G401.6 (cell line): Measurements from ENCODE around the gene ZNF710.

Experiments
- FAIRE-seq: peaks from 2 replicates; lab custom pipeline; 2012; peaks lifted over from hg19 to GRCh38; lab: Jason Lieb, UNC

The ZNF710 gene

DNA sequence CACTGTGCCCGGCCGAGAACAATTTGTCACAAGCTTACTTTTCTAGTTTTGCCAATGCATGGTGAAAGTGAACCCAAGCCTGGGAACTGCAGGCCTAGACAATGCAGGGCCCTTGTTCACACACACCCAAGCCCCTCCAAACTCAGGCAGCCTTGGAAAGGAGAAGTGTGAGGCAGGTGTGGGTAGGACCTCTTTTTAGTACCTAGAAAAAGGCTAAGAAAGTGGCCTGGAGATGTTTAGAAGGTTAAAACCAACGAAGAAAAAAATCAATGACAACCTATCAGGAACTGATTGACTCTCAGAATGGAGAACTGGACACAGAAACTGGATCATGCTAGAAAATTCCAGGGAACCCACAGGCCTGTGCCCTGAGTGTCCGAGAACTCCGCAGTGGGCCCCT, 82.3 kb downstream of the ZNF710 start:
- FAIRE-seq, result no peak

DNA sequence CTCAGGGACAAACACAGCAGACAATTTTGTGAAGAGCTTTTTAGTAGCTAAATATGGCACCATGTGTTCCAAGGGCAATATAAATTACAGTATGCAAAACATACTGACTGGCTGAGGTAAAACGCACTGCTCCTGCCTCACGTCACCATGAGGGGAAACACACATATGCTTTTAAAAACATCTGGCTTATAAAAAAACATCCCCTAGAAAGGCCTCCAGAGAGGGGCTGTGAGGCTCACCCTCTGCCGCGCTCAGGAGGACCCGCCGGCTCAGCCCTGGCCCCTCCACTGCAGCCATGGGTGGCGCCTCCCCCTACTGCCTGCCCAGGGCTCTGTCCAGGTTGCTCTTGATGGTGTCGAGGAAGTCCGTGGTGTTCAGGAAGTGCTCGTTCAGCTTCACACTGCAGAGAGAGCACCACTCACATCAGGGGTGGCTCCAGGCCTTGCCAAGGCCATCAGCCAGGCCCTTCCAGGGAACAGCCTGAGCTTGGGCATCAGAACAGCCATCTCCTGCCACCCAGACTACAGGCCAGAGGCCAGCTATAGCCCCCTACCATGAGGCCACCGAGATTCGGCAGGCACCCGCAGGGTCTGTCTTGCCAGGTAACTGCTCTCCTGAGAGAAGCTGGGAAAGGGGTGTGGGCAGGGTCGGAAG, 83.0 kb downstream of the ZNF710 start:
- FAIRE-seq, result no peak

DNA sequence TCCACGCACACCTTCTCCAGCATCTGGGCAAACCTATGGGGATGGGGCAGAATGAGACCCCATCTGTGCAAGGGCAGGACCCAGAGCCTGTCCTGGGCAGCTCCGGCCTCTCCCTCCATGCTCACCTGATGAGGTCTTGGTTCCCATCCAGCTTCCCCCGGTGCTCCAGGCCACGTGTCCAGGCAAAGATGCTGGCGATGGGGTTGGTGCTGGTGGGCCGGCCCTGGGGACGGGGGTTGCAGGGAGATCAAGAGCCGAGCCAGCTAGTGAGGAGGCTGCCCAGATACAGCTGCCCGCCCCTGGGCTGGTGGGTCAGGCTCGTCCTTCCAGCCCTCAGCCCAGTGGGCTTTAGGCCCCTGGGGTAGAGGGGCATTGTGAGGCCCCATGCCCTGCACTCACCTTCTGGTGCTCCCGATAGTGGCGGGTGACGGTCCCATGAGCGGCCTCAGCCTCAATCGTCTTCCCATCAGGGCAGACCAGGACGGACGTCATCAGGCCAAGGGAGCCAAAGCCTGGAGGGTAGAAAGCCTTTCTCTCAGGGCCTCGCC, 83.8 kb downstream of the ZNF710 start:
- FAIRE-seq, result no peak

DNA sequence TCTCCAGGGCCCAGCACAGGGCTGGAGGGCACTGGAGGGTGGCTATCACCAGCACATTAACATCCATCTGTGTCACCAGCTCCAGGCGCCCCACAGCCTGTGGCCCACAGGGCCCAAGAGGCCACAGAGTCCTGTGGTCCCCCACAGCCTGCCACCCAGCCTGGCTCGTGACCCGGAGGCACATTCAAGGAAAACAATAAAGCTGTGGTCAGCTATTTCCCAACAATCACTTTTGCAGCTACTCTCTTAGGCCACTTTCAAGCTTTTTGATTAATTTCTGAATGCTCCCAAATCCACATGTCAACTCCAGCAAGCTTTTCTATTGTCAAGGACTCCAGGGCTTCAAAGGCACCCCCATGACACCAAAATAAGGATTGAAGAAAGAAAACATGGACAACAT, 84.4 kb downstream of the ZNF710 start:
- no peak for FAIRE-seq

DNA sequence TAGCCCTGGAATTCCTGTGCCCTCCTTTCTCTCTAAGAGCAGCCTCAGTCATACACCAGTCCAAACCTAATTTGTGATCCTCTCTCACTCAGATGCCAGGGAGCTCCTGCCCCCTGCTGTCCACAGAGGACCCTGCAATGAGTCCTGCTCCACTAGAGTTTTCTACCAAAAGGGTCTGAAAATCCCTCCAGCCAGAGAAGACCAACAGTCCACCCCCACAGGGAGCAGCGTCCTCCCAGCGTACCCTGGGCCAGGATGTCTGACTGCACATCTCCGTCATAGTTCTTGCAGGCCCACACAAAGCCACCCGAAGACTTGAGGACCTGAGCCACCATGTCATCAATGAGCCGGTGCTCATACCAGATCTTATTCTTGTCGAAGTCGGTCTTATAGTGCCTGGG, 85.7 kb downstream of the ZNF710 start:
- FAIRE-seq, result no peak

DNA sequence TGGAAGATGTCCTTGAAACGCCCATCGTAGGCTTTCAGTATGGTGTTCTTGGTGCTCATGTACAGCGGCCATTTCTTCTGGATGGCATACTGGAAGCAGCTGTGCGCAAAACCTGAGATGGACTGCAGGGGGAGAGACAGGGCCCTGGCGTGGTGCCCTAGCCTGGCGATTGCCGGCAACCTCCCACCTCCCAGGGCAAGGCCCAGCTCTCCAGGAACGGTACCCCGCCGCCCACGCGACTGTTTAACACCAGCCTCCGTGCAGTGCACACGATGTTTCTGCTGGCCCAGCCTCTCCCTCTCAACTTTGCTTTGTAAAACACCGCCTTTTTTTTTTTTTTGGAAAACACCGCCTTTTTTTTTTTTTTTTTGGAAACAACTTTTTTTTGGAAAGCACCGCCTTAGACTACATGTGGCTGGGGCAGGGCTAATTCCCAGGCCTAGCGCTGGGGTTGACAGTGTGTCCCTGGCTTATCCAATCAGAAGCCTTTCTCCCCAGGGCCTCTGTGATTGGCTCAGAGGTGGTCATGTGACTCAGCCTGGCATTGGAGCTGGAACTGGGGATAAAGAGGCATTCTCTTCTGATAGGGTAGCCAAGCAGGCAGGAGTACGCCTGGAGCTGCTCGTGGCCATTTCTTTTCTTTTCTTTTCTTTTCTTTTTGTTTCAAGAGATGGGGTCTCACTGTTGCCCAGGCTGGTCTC, 86.5 kb downstream of the ZNF710 start:
- FAIRE-seq, result no peak

DNA sequence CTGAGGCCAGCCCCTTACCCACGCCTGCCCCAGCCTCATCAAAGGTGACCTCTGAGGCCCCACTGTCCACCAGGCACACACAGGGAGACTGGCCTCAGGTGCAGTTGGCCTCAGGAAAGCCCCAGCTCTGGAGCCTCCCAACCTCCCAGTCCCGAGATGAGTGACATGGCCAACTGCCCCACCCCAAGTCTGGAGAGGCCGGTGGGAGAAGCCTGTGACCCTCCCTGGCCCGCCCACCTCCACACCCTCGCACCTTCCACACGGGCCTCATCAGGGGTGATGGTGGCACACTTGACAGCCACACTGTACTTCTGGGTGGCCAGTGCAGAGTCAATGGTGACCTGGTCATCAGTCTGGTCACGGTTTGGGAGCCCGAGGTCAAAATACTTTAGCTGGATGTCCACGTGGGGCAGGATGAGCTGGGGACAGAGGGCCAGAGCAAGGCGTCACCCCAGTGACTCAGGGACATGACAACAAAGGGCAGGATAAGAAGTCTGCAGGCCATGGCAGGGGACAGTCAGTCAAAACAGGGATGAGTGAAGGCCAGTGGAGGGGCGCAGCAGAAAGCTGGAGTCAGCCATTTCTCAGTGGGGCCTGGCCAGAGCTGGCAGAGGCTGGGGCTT, 89.2 kb downstream of the ZNF710 start:
- FAIRE-seq, result no peak

DNA sequence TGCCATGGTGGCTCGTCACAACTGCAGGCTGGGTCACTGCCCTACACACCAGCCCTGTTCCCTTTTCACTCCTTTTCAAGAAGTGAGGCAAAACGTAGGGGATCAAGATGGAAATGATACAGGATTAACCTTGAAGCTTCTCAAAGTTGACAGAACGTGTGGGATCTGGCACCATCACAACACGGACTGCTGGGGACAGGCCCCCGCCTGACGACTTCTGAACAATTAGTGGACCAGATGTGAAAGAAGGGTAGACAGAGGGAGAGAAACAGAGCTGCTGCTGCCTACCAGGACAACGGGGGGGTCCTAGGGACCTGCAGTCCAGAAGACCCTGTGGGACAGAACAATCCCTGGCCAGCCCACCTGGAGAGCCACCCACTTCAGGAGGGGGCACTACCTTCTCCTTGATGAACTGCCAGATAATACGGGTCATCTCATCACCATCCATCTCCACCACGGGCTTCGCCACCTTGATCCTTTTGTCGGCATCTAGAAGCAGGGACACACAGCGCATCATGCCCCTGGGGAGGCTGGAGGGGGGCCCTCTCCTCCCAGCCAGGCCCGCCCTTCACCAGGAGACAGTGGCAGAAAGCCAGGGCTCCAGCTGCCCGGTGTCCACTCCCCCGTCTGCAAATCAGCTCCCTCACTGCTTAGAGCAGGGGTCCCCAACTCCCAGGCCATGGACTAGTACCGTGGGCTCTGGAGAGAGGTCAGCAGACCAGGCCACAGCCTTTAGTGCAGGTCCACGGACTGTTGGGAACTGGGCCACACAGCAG, 90.2 kb downstream of the ZNF710 start:
- FAIRE-seq, result no peak

DNA sequence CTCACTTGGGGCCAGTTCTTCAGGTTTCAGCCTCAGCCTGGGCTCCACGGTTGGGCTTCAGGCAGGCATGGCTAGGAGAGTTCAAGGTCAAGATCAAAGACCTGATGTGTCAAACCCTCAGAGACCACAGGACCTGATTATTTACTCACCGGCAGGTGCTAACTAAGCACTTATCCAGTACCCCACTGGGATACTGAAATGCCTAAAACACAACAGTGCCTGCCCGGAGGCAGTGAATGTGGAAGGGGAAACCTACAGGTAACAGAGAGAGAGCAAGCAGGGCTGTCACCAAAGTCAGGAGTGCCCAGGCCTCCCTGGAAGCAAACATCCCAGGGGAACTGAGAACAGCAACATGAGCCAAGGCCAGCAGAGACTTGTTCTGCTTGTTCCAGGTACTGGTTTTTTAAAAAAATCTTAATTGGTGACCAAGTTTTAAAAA, 94.4 kb downstream of the ZNF710 start:
- FAIRE-seq, result no peak

DNA sequence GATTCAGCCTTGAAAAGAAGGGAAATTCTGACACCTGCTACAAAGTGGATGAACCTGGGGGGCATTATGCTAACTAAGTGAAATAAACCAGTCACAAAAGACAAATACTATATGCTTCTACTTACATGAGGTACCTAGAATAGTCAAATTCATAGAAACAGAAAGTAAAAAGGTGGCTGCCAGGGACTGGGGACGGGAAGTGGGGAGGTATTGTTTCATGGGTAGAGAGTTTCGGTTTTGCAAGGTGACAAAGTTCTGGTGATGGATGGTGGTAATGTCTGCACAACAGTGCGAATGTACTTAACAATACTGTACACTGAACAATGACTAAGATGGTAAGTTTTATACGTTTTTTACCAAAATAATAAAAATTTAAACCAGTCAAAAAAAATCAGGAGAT, 96.4 kb downstream of the ZNF710 start:
- FAIRE-seq, result no peak

DNA sequence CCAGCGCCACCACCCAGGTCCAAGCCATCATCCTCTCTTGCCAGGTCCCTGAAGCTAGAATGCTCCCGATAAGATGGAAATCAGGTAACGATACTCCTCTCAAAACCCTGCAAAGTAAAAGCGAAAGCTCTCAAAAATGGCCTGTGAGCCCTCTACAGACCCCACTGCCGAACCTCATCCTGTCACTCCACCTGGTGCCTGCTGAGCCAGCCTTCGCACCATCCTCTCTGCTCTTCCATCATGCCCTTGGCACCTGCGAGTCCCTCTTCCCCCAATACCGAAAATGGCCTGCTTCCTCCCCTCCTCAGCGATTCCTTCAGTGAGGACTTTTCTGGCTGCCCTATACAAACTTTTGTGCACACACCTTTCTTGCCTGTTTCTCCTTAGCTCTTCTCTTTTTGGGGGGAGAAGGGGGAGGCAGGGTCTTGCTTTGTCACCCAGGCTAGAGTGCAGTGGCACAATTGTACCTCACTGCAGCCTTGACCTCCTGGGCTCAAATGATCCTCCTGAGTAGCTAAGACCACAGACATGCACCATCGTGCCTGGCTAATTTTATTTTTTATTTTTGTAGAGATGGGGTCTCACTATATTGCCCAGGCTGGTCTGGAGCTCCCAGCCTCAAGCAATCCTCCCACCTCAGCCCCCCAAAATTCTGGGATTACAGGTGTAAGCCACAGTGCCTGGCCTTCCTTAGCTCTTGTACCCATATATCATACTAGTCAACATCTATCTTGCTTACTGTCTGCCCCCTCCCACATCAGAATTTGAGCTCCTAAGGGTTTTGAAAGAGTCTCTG, 98.1 kb downstream of the ZNF710 start:
- no peak for FAIRE-seq

DNA sequence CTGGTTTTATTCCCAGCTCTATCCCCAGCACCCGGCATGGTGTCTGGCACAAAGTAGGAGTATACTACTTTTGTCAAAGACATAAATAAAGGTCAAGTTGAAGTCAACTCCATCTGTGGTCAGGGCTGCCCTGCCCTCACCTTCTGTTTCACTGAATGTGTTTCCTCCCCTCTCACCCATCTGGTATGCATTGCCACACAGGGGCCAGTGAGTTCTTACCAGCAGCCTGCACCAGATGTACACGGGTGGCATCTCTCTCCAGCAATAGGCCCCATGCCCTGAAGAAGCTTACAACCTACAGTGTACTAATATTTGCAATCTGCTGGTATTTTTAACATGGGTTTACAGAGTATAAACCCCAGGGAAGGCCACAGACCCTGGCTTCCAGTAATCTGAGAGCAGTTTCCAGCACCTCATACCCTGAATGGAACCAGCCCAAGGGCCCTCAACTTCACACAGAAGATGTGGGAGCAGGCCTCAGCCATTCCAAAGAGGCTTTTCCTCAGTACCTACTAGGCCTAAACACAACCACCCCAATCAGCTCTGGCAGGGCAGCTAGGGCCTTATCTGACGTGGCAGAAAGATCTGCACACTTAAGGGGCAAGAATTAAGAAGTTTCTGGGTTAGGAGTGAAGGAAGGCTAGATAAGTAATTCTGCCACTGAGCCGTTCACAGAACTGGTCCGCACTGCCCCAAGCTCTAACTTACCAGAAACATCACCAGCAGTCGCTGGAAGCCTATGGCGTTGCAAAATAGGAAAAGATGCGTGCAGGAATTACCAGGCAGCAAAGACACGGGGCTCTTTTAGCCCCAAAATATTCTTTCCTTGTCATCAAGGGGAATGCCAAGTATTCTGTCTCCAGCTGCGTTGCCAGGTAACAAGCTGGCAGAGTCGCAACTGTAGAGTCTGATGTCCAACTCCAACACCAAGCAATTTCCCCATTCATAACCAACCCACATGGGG, 99.0 kb downstream of the ZNF710 start:
- FAIRE-seq, result no peak

DNA sequence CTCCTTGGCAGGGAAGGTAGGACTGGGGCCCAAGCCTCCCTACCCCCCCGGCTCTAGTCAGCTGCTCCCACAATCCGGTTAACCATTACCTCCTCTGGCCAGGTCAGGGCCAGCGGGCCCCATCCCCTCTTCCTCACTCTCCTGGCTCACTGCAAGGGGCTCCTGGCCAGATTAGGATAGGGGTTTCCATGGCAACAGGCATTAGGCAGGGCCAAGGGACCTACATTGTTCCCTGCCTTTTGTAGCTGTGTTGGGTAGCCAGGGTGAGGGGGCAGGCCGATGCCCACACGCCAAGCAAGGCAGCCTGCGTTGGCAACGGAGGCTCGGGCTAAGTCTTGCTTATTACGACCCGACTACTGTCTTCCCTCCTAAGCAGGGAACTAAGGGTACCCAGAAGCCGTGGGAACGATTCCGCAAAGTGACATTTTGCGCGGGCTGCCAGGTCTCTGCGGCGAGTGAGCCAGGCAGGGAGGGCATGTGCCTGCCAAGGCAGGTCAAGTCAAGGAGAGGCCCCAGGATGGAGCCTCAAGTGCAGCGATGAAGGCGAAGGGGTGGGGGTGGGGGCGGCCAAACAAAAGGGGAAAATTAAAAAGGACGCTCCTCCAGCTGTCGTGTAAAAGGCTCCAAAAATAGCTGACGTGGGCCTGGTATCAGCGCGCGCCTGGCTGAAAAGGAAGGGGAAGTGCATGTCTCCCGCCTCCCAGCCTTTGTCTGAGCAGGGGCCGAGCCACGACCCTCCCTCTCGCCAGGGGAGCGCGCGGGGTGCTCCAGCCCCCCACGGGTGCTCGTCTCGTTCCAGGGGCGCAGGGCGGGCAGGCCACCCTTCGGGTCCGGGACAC, 100.2 kb downstream of the ZNF710 start:
- no peak for FAIRE-seq

DNA sequence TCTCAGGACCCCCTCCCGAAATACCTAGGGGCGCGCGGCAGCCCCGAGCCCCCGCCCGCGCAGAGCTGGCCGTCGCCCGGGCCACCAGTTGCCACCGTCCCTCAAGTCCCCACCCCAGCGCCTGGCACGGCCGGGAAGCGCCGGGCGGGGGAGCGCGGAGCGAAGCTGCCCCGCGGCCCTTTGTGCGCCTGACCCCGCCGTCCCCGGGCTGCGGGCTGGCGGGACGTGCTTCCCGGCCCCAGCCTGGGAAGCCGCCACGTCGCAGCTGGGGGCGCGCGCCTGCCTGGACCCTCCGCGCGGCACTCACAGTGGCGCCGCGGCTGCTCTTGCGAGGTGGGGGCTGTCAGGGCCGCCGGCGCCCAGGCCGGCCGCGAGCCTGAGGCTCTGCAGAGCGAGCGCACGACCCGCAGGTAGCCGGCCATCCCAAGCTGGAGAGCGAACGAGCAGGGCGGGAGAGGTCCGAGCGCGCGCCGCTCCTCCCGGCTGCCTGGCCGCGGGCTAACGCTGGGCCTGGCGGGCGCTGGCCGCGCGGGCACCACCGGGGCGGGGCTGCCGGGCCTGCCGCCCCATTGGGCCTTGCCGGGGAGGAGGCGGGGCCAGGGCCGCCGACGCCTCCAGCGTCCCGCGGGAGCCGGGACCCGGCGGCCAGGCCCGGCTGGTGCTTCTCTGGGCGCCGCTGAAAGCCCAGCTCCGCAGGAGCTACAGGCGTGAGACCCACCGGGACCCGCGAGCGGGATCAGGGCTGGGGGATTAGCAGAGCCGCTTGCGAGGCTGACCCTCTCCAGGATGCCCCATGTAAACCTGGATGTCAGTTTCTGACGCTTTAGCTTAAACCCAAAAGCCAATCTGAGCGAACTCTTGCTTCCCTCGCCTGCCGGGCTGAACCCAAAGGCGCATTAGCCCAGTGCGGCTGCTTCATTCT, 101.1 kb downstream of the ZNF710 start, which contains the start of gene IDH2:
Gene IDH2 (minus strand): TSS at position 500 of the 922 bp plus-strand sequence. CDS start 78 bp downstream, at position 422.
- no peak for FAIRE-seq

DNA sequence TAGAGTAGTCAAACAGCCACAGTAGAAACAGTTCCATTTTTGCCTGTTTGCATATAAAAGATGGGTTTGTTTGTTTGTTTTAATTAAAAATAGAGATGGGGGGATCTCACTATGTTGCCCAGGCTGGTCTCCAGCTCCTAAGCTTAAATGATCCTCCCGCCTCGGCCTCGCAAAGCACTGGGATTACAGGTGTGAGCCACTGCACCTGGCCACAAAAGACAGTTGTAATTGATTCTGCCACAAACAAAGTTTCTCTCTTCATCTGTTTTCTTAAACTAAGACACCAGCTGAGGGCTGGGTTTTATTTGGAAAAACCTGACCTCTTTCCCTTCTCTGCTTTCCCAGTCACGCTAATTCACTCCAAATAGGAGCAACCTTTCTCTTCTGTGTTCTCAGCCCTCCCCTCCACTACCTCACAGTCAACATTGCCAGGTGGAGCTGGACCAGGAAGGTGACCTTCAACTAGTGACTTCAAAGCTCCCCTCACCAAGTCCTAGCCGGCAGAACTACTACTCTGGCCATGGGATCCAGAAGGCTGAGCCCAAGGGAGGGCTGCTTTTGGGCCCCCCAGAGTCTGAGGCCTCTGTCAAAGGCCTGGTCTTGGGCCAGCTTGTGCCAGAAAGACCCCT, 102.7 kb downstream of the ZNF710 start:
- no peak for FAIRE-seq

DNA sequence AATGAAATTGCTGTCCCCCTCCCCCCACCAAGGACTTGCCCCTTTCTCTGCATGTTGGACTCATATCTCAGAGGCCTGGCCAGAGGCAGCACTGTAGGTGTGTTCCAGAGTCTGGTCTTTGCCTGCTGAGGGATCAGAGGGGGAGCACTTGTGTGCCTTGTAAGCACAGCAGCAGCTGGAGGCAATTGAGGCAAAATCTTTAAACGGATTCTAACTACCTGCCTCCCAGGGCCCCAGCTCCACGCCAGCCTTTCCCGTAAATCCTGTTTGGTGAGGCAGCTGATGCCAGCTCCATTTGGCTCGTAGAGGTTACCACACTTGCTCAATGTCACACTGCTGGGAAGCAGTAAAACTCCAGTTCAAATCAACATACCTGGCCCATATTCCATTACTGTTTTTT, 103.4 kb downstream of the ZNF710 start:
- FAIRE-seq, result no peak

DNA sequence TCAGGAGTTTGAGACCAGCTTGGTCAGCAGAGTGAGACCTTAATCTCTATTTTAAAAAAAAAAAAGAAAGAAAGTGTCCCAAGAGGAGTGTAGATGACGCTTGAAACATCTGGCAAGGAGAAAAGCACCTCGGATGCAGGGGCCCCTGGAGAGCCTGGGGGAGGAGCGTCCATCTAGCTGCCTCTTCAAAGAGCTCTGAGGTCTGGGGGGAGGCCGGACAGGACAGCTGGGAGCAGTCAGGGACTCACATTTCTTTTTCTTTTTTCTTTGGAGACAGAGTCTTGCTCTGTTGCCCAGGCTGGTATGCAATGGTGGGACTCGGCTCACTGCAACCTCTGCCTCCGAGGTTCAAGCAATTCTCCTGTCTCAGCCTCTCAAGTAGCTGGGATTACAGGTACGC, 104.4 kb downstream of the ZNF710 start:
- FAIRE-seq, result no peak
